Bronchial epithelial cell (primary cell): ENCODE results near the gene RAB11FIP5. TPM values are rescaled to one million over a fixed set of nuclear protein-coding genes. Genes with fewer than 3 reads are reported as not detected.

Experiments
- DNase-seq: peaks from one replicate; pipeline ENCODE4 v3.0.0-alpha.2; 2010; ENCODE audit warnings: low read depth
- FAIRE-seq: peaks from 2 replicates; lab custom pipeline; 2011; peaks lifted over from hg19 to GRCh38; lab: Jason Lieb, UNC
- H3K27me3 ChIP-seq: 2 replicates; pipeline ENCODE4 v1.5.1; 2011; ENCODE audit warnings: low read length; ENCODE audit not compliant: control insufficient read depth, insufficient read depth
- H3K36me3 ChIP-seq: 2 replicates; pipeline ENCODE4 v1.5.1; 2011; ENCODE audit warnings: low read length; ENCODE audit not compliant: control insufficient read depth, insufficient read depth
- H3K4me3 ChIP-seq: 2 replicates; pipeline ENCODE4 v1.5.1; 2011; ENCODE audit warnings: mild to moderate bottlenecking, low read depth, low read length, control low read depth
- total RNA-seq: library from RNA; depleted of rRNA; stranded (reverse); fragments of >200 nt; gene quantifications from 2 replicates; pipeline ENCODE4 v1.2.1, GENCODE V29; 2014
- TF ChIP-seq, protein P1 (sequence below): IDR thresholded peaks from 2 replicates; pipeline ENCODE4 v1.5.1; 2011; ENCODE audit warnings: mild to moderate bottlenecking, moderate library complexity, low read length, control low read depth, inconsistent platforms; ENCODE audit not compliant: insufficient read depth, severe bottlenecking

RAB11FIP5 gene
- total RNA-seq, 1 donor from 2014 or later, result 19.5 TPM

GRCh38 chr2:73035899-73036711 lies 76.6 kb downstream of the RAB11FIP5 start:
- TF ChIP-seq, protein P1, sequence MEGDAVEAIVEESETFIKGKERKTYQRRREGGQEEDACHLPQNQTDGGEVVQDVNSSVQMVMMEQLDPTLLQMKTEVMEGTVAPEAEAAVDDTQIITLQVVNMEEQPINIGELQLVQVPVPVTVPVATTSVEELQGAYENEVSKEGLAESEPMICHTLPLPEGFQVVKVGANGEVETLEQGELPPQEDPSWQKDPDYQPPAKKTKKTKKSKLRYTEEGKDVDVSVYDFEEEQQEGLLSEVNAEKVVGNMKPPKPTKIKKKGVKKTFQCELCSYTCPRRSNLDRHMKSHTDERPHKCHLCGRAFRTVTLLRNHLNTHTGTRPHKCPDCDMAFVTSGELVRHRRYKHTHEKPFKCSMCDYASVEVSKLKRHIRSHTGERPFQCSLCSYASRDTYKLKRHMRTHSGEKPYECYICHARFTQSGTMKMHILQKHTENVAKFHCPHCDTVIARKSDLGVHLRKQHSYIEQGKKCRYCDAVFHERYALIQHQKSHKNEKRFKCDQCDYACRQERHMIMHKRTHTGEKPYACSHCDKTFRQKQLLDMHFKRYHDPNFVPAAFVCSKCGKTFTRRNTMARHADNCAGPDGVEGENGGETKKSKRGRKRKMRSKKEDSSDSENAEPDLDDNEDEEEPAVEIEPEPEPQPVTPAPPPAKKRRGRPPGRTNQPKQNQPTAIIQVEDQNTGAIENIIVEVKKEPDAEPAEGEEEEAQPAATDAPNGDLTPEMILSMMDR, result no peak
- Histone ChIP-seq H3K27me3 (no peaks in the 10 kb centered on the region), H3K4me3 (no peak overlapping the region), H3K36me3 (peaks cover 2% of the 10 kb centered on the region)
- no peak for FAIRE-seq
- DNase-seq, result no peak

GRCh38 chr2:73034661-73035375 lies 77.9 kb downstream of the RAB11FIP5 start:
- FAIRE-seq (no peak), DNase-seq (no peak)
- H3K4me3 ChIP-seq, result no peak overlapping the region
- no peaks in the 10 kb centered on the region for H3K36me3 ChIP-seq
- no peaks in the 10 kb centered on the region for H3K27me3 ChIP-seq
- TF ChIP-seq, protein P1, result no peak

- TF ChIP-seq, protein P1, result no peak
- Histone ChIP-seq H3K27me3 (no peaks in the 10 kb centered on the region), H3K4me3 (no peak overlapping the region), H3K36me3 (no peaks in the 10 kb centered on the region)
- no peak for DNase-seq
- FAIRE-seq, result no peak
Observed at GRCh38 chr2:73033766-73034381, 78.9 kb downstream of the RAB11FIP5 start.

GRCh38 chr2:73033142-73033765 lies 79.5 kb downstream of the RAB11FIP5 start:
- H3K4me3 ChIP-seq, result no peak overlapping the region
- H3K36me3 ChIP-seq, result no peaks in the 10 kb centered on the region
- peak; percentile 14 for DNase-seq
- TF ChIP-seq, protein P1, result no peak
- no peak for FAIRE-seq
- no peaks in the 10 kb centered on the region for H3K27me3 ChIP-seq

GRCh38 chr2:73032702-73033097 lies 80.0 kb downstream of the RAB11FIP5 start:
- H3K4me3 ChIP-seq, result no peak overlapping the region
- no peaks in the 10 kb centered on the region for H3K36me3 ChIP-seq
- FAIRE-seq (no peak), DNase-seq (no peak)
- TF ChIP-seq, protein P1, result no peak
- no peaks in the 10 kb centered on the region for H3K27me3 ChIP-seq
